SK-N-SH treated with all-trans-retinoic acid at 6 μM for 48 hours (cell line): ENCODE data around the gene OR2G2.

Experiments
- ATAC-seq: fragments of 200-7000 bp; cut with Tn5 transposase; 3 replicates; pipeline ENCODE4 v1.9.1; 2020; ENCODE audit warnings: mild to moderate bottlenecking, moderate library complexity
- ARNTL ChIP-seq: fragments of 450-650 bp; formaldehyde crosslinking; IDR thresholded peaks from 2 replicates; pipeline ENCODE4 v1.5.0; 2020; ENCODE audit warnings: low read depth, mild to moderate bottlenecking, moderate library complexity, borderline replicate concordance
- BACH2 ChIP-seq: fragments of 250-450 bp; sonication (Bioruptor Pico); IDR thresholded peaks from 2 replicates; pipeline ENCODE4 v1.9.0; 2021; ENCODE audit warnings: mild to moderate bottlenecking, borderline replicate concordance
- CREB5 ChIP-seq: fragments of 250-450 bp; sonication (Bioruptor Pico); IDR thresholded peaks from 2 replicates; pipeline ENCODE4 v1.5.1; 2020; ENCODE audit warnings: low read depth, mild to moderate bottlenecking, moderate library complexity
- CSDC2 ChIP-seq: fragments of 250-450 bp; sonication (Bioruptor Pico); IDR thresholded peaks from 2 replicates; pipeline ENCODE4 v1.5.0; 2020; ENCODE audit warnings: mild to moderate bottlenecking, moderate library complexity
- CSRNP3 ChIP-seq: fragments of 250-450 bp; sonication (Bioruptor Pico); IDR thresholded peaks from 2 replicates; pipeline ENCODE4 v1.5.1; 2021; ENCODE audit warnings: mild to moderate bottlenecking, moderate library complexity
- ESRRG ChIP-seq: fragments of 250-450 bp; sonication (Bioruptor Pico); IDR thresholded peaks from 2 replicates; pipeline ENCODE4 v1.6.1; 2021; ENCODE audit warnings: mild to moderate bottlenecking
- GLIS3 ChIP-seq: fragments of 250-450 bp; sonication (Bioruptor Pico); IDR thresholded peaks from 2 replicates; pipeline ENCODE4 v1.5.0; 2020; ENCODE audit warnings: mild to moderate bottlenecking, moderate library complexity
- ISL1 ChIP-seq: fragments of 250-450 bp; sonication (Bioruptor Pico); IDR thresholded peaks from 2 replicates; pipeline ENCODE4 v2.1.2; 2022; ENCODE audit warnings: mild to moderate bottlenecking, moderate library complexity
- OSR1 ChIP-seq: fragments of 250-450 bp; sonication (Bioruptor Pico); IDR thresholded peaks from 2 replicates; pipeline ENCODE4 v1.8.0; 2022; ENCODE audit warnings: moderate library complexity, mild to moderate bottlenecking, inconsistent platforms
- POU6F1 ChIP-seq: fragments of 250-450 bp; sonication (Bioruptor Pico); IDR thresholded peaks from 2 replicates; pipeline ENCODE4 v1.8.0; 2021; ENCODE audit warnings: low read depth, mild to moderate bottlenecking, moderate library complexity, borderline replicate concordance
- PPARA ChIP-seq: fragments of 250-450 bp; sonication (Bioruptor Pico); IDR thresholded peaks from 2 replicates; pipeline ENCODE4 v1.5.0; 2020; ENCODE audit warnings: mild to moderate bottlenecking, borderline replicate concordance
- RARB ChIP-seq: fragments of 250-450 bp; sonication (Bioruptor Pico); IDR thresholded peaks from 2 replicates; pipeline ENCODE4 v1.8.0; 2021; ENCODE audit warnings: mild to moderate bottlenecking, moderate library complexity
- SNAI2 ChIP-seq: fragments of 250-450 bp; sonication (Bioruptor Pico); IDR thresholded peaks from 2 replicates; pipeline ENCODE4 v1.5.0; 2020; ENCODE audit warnings: mild to moderate bottlenecking, moderate library complexity
- TCF4 ChIP-seq: fragments of 250-450 bp; sonication (Bioruptor Pico); IDR thresholded peaks from 2 replicates; pipeline ENCODE4 v1.8.0; 2021; ENCODE audit warnings: mild to moderate bottlenecking, moderate library complexity, borderline replicate concordance
- TOX ChIP-seq: fragments of 250-450 bp; sonication (Bioruptor Pico); IDR thresholded peaks from 2 replicates; pipeline ENCODE4 v1.8.0; 2021; ENCODE audit warnings: mild to moderate bottlenecking, moderate library complexity, borderline replicate concordance
- TSHZ2 ChIP-seq: fragments of 250-450 bp; sonication (Bioruptor Pico); IDR thresholded peaks from 2 replicates; pipeline ENCODE4 v1.5.0; 2020; ENCODE audit warnings: mild to moderate bottlenecking, moderate library complexity
- ZC3H10 ChIP-seq: fragments of 250-450 bp; sonication (Bioruptor Pico); IDR thresholded peaks from 2 replicates; pipeline ENCODE4 v1.5.1; 2021; ENCODE audit warnings: mild to moderate bottlenecking, moderate library complexity
- ZFP3 ChIP-seq: fragments of 250-450 bp; sonication (Bioruptor Pico); IDR thresholded peaks from 2 replicates; pipeline ENCODE4 v1.5.0; 2020; ENCODE audit warnings: mild to moderate bottlenecking, moderate library complexity
- ZFP30 ChIP-seq: fragments of 450-650 bp; formaldehyde crosslinking; IDR thresholded peaks from 2 replicates; pipeline ENCODE4 v1.5.0; 2022; ENCODE audit warnings: mild to moderate bottlenecking, moderate library complexity
- ZNF565 ChIP-seq: fragments of 450-650 bp; formaldehyde crosslinking; conservative IDR thresholded peaks from 2 replicates; pipeline ENCODE4 v1.5.0; 2020; ENCODE audit warnings: low read depth, mild to moderate bottlenecking, moderate library complexity
- ZNF8 ChIP-seq: fragments of 450-650 bp; formaldehyde crosslinking; IDR thresholded peaks from 2 replicates; pipeline ENCODE4 v1.5.0; 2020; ENCODE audit warnings: mild to moderate bottlenecking, moderate library complexity

The OR2G2 gene

GRCh38 chr1:247562198-247562597 lies 26.0 kb upstream of the OR2G2 start:
- TF ChIP-seq ZNF8 (CRISPR knock-in tag) (no peak), POU6F1 (CRISPR knock-in tag) (no peak), ZNF565 (CRISPR knock-in tag) (no peak), TSHZ2 (CRISPR knock-in tag) (no peak), TOX (CRISPR knock-in tag) (no peak), GLIS3 (CRISPR knock-in tag) (no peak), RARB (CRISPR knock-in tag) (no peak)
- ATAC-seq: no peak

GRCh38 chr1:247574236-247574635 lies 13.9 kb upstream of the OR2G2 start:
- ATAC-seq: no peak
- TF ChIP-seq CREB5 (no peak), SNAI2 (CRISPR knock-in tag) (no peak), ARNTL (CRISPR knock-in tag) (no peak), ZC3H10 (CRISPR knock-in tag) (no peak), TCF4 (CRISPR knock-in tag) (no peak), ESRRG (no peak), GLIS3 (CRISPR knock-in tag) (no peak), ZNF565 (CRISPR knock-in tag) (no peak), CSDC2 (CRISPR knock-in tag) (no peak)

- no peak for ATAC-seq
- no peak for TF ChIP-seq BACH2
- no peak for TF ChIP-seq PPARA (CRISPR knock-in tag)
- no peak for TF ChIP-seq ARNTL (CRISPR knock-in tag)
- no peak for TF ChIP-seq CSDC2 (CRISPR knock-in tag)
- TF ChIP-seq ZNF565 (CRISPR knock-in tag): no peak
- no peak for TF ChIP-seq TCF4 (CRISPR knock-in tag)
- no peak for TF ChIP-seq ZFP3 (CRISPR knock-in tag)
- no peak for TF ChIP-seq POU6F1 (CRISPR knock-in tag)
- no peak for TF ChIP-seq ESRRG
- TF ChIP-seq CSRNP3 (CRISPR knock-in tag): no peak
- TF ChIP-seq TOX (CRISPR knock-in tag): no peak
- no peak for TF ChIP-seq ZC3H10 (CRISPR knock-in tag)
- no peak for TF ChIP-seq OSR1 (CRISPR knock-in tag)
- no peak for TF ChIP-seq SNAI2 (CRISPR knock-in tag)
- TF ChIP-seq ISL1 (CRISPR knock-in tag): no peak
- no peak for TF ChIP-seq ZFP30
- no peak for TF ChIP-seq RARB (CRISPR knock-in tag)
- no peak for TF ChIP-seq GLIS3 (CRISPR knock-in tag)
These were observed 13.5 kb upstream of the OR2G2 start for GRCh38 chr1:247574664-247575063.
